ENCODE measurements around the gene ANKRD12. TPM values are rescaled to one million over a fixed set of nuclear protein-coding genes. Genes with fewer than 3 reads are reported as not detected.

Gene ANKRD12
- polyA plus RNA-seq, 1 experiment, result 10.4 TPM

DNA sequence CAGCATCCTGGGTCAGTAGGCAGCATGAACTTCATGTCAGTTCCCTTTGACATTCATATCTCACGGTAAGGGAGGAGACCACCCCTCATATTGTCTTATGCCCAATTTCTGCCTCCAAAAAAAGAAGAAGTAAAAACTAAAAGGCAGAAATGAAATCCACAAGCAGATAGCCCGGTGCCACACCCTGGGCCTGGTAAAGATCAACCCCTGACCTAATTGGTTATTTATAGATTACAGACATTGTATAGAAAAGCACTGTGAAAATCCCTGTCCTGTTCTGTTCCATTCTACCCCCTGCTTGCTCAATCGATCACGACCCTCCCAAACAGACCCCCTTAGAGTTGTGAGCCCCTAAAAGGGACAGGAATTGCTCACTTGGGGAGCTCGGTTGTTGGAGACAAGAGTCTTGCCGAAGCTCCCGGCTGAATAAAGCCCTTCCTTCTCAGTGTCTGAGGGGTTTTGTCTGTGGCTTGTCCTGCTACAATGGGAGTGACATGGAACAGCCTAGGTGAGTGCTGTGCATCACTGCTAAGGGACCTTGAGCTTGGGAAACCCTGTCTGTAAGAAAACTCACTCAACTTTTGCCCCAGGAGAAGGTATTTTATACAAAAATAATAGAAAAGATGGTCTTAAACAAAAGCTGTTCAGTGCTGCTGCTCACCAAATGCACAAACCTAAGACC lies 23.0 kb upstream of the ANKRD12 start:
- no peaks in the 10 kb centered on the region for H3K9me3 ChIP-seq (ENCODE audit: control insufficient read depth, insufficient read depth, low read length)
- TF ChIP-seq CTCF (IDR thresholded peaks at IDR 0.05; ENCODE audit: low read depth, low read length), result no peak
- H3K27me3 ChIP-seq (ENCODE audit: control insufficient read depth, insufficient read depth, low read length), result no peaks in the 10 kb centered on the region
- POLR2A ChIA-PET, result no interaction called here
- CTCF ChIA-PET, result interaction anchor here (0.5 kb wide), 1 partner anchor 41 kb away, joined by 3 read pairs; no protein-coding TSS in a partner anchor
- H3K4me3 ChIP-seq (ENCODE audit: low read depth, low read length), result no peak overlapping the region
- no peak overlapping the region for H3K27ac ChIP-seq (ENCODE audit: low read depth, low read length)
- no peak for DNase-seq (ENCODE audit: low read depth, low spot score)

DNA sequence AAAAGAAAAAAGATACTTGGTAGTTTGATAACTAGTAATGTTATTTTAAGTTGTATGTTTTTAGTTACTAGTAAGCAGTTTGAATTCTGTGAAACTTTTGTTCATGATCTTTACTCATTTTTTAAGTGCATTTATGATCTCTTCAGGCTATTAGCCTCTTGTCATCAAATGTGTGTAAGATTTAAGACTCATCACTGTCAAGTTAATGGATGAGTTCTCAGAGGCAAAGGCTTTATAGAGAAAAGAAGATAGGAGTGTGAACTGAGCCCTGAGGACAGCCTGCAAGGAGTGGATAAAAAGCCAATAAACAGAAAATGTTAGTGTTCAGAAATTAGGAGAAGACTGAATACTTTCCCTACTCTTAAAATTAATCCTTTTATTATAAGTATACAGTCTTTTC lies 20.6 kb upstream of the ANKRD12 start:
- TF ChIP-seq CTCF (IDR thresholded peaks at IDR 0.05; ENCODE audit: low read depth, low read length), result no peak
- Histone ChIP-seq H3K9me3 (ENCODE audit: control insufficient read depth, insufficient read depth, low read length) (no peaks in the 10 kb centered on the region), H3K27ac (ENCODE audit: low read depth, low read length) (no peak overlapping the region), H3K27me3 (ENCODE audit: control insufficient read depth, insufficient read depth, low read length) (no peaks in the 10 kb centered on the region), H3K4me3 (ENCODE audit: low read depth, low read length) (no peak overlapping the region)
- CTCF ChIA-PET, result no interaction called here
- POLR2A ChIA-PET, result no interaction called here
- no peak for DNase-seq (ENCODE audit: low read depth, low spot score)

DNA sequence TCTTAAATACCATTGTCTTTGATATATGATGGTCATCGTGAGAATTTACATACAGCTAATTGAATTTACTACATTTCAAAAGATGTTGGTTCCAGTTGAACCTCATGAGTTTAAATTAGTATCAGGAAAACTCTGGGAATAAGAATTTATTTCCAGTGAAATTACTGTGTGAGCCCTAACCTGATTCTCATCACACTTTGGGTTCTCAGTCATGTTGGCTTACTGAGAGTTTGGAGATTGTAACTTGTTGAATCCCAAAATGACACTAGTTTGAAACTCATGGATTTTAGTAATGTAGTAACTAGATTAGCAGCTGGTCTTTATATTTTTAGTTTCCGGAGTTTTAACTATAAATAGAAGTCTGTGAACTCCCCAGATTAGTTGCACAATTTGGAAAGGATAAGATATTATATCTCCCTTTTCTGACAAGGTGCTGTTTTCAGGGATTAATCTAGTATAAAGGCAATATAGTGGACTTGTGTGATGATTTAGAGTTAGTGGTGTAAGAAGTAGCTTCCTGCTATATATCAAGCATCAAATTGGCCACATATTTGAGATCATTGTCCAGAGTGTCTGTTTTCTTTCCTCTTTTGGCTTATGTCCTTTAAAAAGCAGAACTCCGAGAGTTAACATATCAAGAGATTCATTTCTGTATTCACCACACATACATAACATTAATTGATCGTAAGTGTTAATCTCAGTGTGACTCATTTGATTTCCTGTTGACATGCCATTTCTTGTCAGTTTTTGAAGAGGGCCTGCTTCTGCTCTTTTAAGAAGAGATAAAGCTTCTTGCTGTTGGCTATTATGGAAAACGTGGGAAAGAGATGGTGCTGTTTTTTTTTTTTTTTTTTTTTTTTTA lies 18.4 kb upstream of the ANKRD12 start:
- TF ChIP-seq CTCF (IDR thresholded peaks at IDR 0.05; ENCODE audit: low read depth, low read length), result no peak
- Histone ChIP-seq H3K9me3 (ENCODE audit: control insufficient read depth, insufficient read depth, low read length) (no peaks in the 10 kb centered on the region), H3K4me3 (ENCODE audit: low read depth, low read length) (no peak overlapping the region), H3K27ac (ENCODE audit: low read depth, low read length) (no peak overlapping the region), H3K27me3 (ENCODE audit: control insufficient read depth, insufficient read depth, low read length) (no peaks in the 10 kb centered on the region)
- DNase-seq (ENCODE audit: low read depth, low spot score), result no peak
- CTCF ChIA-PET, result interaction anchor here (0.5 to 1.3 kb wide), 3 partner anchors 44 to 390 kb away, joined by 3 to 4 read pairs (median 4); no protein-coding TSS in a partner anchor
- POLR2A ChIA-PET, result interaction anchor here (0.7 to 1.6 kb wide), 3 partner anchors 15 to 45 kb away, joined by 3 to 9 read pairs (median 3); partner anchors contain the start of gene ANKRD12

DNA sequence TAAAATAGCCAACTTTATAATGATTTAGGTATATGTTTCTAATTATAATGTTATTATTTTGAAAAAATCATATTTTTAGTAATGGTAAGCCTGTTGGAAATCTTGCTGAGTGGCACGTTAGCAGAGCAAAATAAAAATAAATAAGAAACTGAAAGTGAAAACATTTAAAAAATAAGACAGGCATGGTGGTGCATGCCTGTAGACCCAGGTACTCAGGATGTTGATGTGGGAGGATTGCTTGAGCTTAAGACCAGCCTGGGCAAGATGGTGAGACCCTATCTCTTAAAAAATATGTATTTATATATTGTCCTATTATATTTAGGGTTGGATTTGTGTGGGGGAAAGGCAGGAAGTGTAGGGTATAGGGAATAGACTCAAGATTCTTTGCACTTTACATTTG lies 15.8 kb upstream of the ANKRD12 start:
- CTCF ChIA-PET, result no interaction called here
- no peaks in the 10 kb centered on the region for H3K9me3 ChIP-seq (ENCODE audit: control insufficient read depth, insufficient read depth, low read length)
- no peak for DNase-seq (ENCODE audit: low read depth, low spot score)
- POLR2A ChIA-PET, result no interaction called here
- no peak for TF ChIP-seq CTCF (IDR thresholded peaks at IDR 0.05; ENCODE audit: low read depth, low read length)
- no peaks in the 10 kb centered on the region for H3K27me3 ChIP-seq (ENCODE audit: control insufficient read depth, insufficient read depth, low read length)
- no peak overlapping the region for H3K4me3 ChIP-seq (ENCODE audit: low read depth, low read length)
- H3K27ac ChIP-seq (ENCODE audit: low read depth, low read length), result no peak overlapping the region

DNA sequence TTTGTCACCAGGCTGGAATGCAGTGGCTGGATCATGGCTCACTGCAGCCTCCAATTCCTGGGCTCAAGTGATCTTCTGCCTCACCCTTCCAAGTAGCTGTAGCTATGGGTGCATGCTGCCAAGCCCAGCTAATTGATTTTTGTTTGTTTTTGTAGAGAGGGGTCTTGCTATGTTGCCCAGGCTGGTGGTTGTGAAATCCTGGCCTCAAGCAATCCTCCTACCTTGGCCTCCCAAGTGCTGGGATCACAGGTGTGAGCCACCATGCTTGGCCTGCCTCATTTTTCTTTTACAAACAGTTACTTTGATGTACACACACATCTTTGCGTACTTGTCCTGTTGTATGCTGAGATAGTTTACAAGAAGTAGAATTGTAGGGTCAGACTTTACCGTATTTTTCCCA lies 13.1 kb upstream of the ANKRD12 start:
- DNase-seq (ENCODE audit: low read depth, low spot score), result no peak
- no peaks in the 10 kb centered on the region for H3K27me3 ChIP-seq (ENCODE audit: control insufficient read depth, insufficient read depth, low read length)
- CTCF ChIA-PET, result no interaction called here
- no peak overlapping the region for H3K27ac ChIP-seq (ENCODE audit: low read depth, low read length)
- no peaks in the 10 kb centered on the region for H3K9me3 ChIP-seq (ENCODE audit: control insufficient read depth, insufficient read depth, low read length)
- POLR2A ChIA-PET, result no interaction called here
- H3K4me3 ChIP-seq (ENCODE audit: low read depth, low read length), result no peak overlapping the region
- TF ChIP-seq CTCF (IDR thresholded peaks at IDR 0.05; ENCODE audit: low read depth, low read length), result no peak
